ENCODE results near the gene FNDC3A.
"Not testable (repeated sequence)": the region's sequence is repeated elsewhere in the genome, so short reads cannot be mapped to it uniquely, and the experiment has no call there.

The FNDC3A gene

GRCh38 chr13:48994706-48995105 lies 19.0 kb downstream of the FNDC3A start:
- Mint-ChIP-seq H3K27me3 (no peaks in the 10 kb centered on the region), H3K4me3 (no peak overlapping the region), H3K36me3 (peaks cover 56% of the 10 kb centered on the region), H3K27ac (no peak overlapping the region), H3K9me3 (peaks cover 13% of the 10 kb centered on the region), H3K4me1 (peaks cover 34% of the 10 kb centered on the region)
- no peak for ATAC-seq

GRCh38 chr13:48998641-48999292 lies 23.1 kb downstream of the FNDC3A start:
- peaks cover 62% of the 10 kb centered on the region for H3K36me3 Mint-ChIP-seq
- no peak overlapping the region for H3K27ac Mint-ChIP-seq
- ATAC-seq, result no peak
- H3K4me1 Mint-ChIP-seq, result peaks cover 32% of the 10 kb centered on the region
- H3K9me3 Mint-ChIP-seq, result peaks cover 23% of the 10 kb centered on the region
- H3K27me3 Mint-ChIP-seq, result no peaks in the 10 kb centered on the region
- H3K4me3 Mint-ChIP-seq, result no peak overlapping the region

- ATAC-seq, result no peak
- Mint-ChIP-seq H3K27ac (no peak overlapping the region), H3K4me3 (no peak overlapping the region), H3K9me3 (peaks cover 23% of the 10 kb centered on the region), H3K4me1 (peaks cover 32% of the 10 kb centered on the region), H3K36me3 (peaks cover 62% of the 10 kb centered on the region), H3K27me3 (no peaks in the 10 kb centered on the region)
Observed at GRCh38 chr13:49000247-49000646, 24.5 kb downstream of the FNDC3A start.

- not testable (repeated sequence) for H3K4me1 Mint-ChIP-seq, H3K27ac Mint-ChIP-seq, H3K9me3 Mint-ChIP-seq, H3K4me3 Mint-ChIP-seq, H3K27me3 Mint-ChIP-seq, ATAC-seq
- peaks cover 43% of the 10 kb centered on the region for H3K36me3 Mint-ChIP-seq
Observed at GRCh38 chr13:49018986-49019635, 43.4 kb downstream of the FNDC3A start.

- no peak for ATAC-seq
- Mint-ChIP-seq H3K36me3 (peaks cover 46% of the 10 kb centered on the region), H3K27me3 (no peaks in the 10 kb centered on the region), H3K27ac (no peak overlapping the region), H3K9me3 (peaks cover 2% of the 10 kb centered on the region), H3K4me3 (no peak overlapping the region), H3K4me1 (no peaks in the 10 kb centered on the region)
Observed at GRCh38 chr13:49020328-49020727, 44.6 kb downstream of the FNDC3A start.

GRCh38 chr13:49020940-49021553 lies 45.3 kb downstream of the FNDC3A start:
- Mint-ChIP-seq H3K4me3 (no peak overlapping the region), H3K36me3 (peaks cover 49% of the 10 kb centered on the region)
- no peak for ATAC-seq

DNA sequence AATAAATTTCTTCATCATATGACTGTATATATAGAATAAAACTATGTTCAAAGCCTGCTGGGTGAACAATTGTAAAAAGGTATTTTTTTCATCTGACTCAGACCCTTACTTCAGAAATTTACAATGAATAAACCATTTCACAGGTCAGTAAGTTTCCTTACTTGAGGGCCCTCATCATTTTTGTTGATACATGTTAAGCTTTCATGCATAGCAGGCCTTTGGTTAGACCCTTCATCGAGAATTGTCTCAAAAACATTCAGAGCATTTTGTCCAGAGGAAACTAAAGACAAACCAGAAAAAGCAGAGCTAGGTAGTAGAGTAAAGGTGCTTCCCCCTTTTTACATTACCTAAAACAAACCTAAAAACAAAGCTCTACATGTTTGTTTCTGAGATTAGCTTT lies 46.2 kb downstream of the FNDC3A start:
- Mint-ChIP-seq H3K4me3 (no peak overlapping the region), H3K9me3 (peaks cover 2% of the 10 kb centered on the region), H3K27me3 (no peaks in the 10 kb centered on the region), H3K27ac (no peak overlapping the region), H3K4me1 (no peaks in the 10 kb centered on the region), H3K36me3 (peaks cover 54% of the 10 kb centered on the region)
- ATAC-seq, result no peak

More at GRCh38 chr13:49020940-49021553, 45.3 kb downstream of the FNDC3A start:
- Mint-ChIP-seq H3K27me3 (no peaks in the 10 kb centered on the region), H3K9me3 (peaks cover 2% of the 10 kb centered on the region), H3K4me1 (no peaks in the 10 kb centered on the region), H3K27ac (no peak overlapping the region)

DNA sequence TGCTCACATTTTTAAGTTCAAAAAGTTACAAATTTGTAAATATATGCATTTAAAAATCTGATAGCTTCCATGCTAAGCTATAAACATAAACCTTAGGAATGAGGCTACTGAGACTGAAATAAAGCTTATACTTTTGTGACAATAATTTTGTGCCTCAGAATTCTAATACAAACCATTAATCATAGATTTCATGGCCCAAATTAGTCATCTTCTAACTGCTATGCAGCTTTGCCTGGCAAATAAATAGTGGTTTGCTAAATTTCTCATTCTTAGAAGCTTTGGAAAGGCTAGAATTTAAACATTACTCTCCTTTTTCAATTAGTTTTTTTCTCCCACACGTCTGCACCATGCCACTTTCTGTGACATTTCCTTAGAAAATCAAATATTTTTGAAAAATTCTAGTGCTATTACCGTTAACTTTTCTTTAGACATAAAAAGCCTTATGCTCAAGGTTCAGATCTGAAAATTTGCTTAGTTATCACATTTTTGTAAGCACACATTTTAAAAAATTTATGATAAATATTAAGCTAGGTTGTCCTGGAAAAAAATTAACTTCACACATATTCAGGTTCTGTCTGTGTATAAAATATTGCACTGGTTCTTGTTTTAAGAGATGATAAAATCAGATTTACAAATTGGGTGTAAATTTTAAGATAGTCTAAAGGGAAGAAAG lies 46.9 kb downstream of the FNDC3A start:
- Mint-ChIP-seq H3K27me3 (no peaks in the 10 kb centered on the region), H3K27ac (no peak overlapping the region), H3K36me3 (peaks cover 54% of the 10 kb centered on the region), H3K9me3 (peaks cover 4% of the 10 kb centered on the region), H3K4me3 (no peak overlapping the region), H3K4me1 (no peaks in the 10 kb centered on the region)
- no peak for ATAC-seq

- no peaks in the 10 kb centered on the region for H3K27me3 Mint-ChIP-seq
- no peak for ATAC-seq
- no peak overlapping the region for H3K27ac Mint-ChIP-seq
- H3K4me3 Mint-ChIP-seq, result no peak overlapping the region
- peaks cover 6% of the 10 kb centered on the region for H3K9me3 Mint-ChIP-seq
- peaks cover 58% of the 10 kb centered on the region for H3K36me3 Mint-ChIP-seq
- H3K4me1 Mint-ChIP-seq, result no peaks in the 10 kb centered on the region
Observed at GRCh38 chr13:49023431-49023830, 47.7 kb downstream of the FNDC3A start.

- Mint-ChIP-seq H3K4me3 (no peak overlapping the region), H3K36me3 (peaks cover 59% of the 10 kb centered on the region), H3K9me3 (peaks cover 5% of the 10 kb centered on the region), H3K4me1 (no peaks in the 10 kb centered on the region), H3K27me3 (no peaks in the 10 kb centered on the region), H3K27ac (no peak overlapping the region)
- no peak for ATAC-seq
Observed at GRCh38 chr13:49026851-49027250, 51.1 kb downstream of the FNDC3A start.

- Mint-ChIP-seq H3K27ac (no peak overlapping the region), H3K27me3 (no peaks in the 10 kb centered on the region), H3K9me3 (peaks cover 5% of the 10 kb centered on the region), H3K4me3 (no peak overlapping the region), H3K4me1 (no peaks in the 10 kb centered on the region), H3K36me3 (peaks cover 48% of the 10 kb centered on the region)
- ATAC-seq, result no peak
Observed at GRCh38 chr13:49029570-49029969, 53.9 kb downstream of the FNDC3A start.

DNA sequence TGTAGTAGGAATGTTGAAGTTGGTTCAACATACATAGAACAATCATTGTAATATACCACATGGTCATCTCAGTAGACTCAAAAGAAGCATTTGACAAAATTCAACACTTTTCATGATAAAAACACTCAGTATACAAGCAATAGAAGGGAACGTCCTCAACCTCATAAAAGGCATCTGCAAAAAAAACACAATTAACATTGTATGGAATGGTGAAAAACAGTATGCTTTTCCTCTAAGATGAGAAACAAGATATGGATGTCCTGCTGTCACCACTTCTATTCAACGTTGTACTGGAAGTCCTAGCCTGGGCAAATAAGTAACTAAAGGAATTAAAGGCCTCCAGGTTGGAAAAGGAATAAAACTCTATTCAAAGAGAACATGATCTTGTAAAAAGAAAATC lies 54.5 kb downstream of the FNDC3A start:
- Mint-ChIP-seq H3K36me3 (peaks cover 44% of the 10 kb centered on the region), H3K27me3 (no peaks in the 10 kb centered on the region)

DNA sequence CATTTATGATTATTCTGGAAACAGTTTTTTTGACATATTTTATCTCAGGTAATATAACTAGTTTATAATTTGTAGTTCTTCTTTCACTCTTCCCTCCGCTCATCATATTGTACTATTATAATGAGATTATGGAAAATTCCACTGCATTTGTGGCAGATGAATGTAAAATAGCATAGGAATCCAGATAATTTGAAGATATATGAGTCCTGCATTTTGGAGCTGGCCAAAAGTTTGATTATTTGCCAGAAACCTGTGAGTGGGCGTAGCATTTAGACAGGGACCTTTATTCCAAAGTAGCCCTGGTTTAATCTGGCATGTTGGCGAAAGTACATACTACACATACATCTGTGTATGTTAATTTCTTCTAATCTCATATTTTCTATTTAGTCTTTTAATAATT lies 65.2 kb downstream of the FNDC3A start:
- no peaks in the 10 kb centered on the region for H3K4me1 Mint-ChIP-seq
- H3K9me3 Mint-ChIP-seq, result no peaks in the 10 kb centered on the region
- H3K4me3 Mint-ChIP-seq, result no peak overlapping the region
- H3K36me3 Mint-ChIP-seq, result peaks cover 59% of the 10 kb centered on the region
- H3K27ac Mint-ChIP-seq, result no peak overlapping the region
- no peaks in the 10 kb centered on the region for H3K27me3 Mint-ChIP-seq
- ATAC-seq, result no peak

More for the DNA sequence above, 54.5 kb downstream of the FNDC3A start:
- ATAC-seq, result no peak
- Mint-ChIP-seq H3K9me3 (peaks cover 5% of the 10 kb centered on the region), H3K4me3 (no peak overlapping the region), H3K4me1 (no peaks in the 10 kb centered on the region), H3K27ac (no peak overlapping the region)

DNA sequence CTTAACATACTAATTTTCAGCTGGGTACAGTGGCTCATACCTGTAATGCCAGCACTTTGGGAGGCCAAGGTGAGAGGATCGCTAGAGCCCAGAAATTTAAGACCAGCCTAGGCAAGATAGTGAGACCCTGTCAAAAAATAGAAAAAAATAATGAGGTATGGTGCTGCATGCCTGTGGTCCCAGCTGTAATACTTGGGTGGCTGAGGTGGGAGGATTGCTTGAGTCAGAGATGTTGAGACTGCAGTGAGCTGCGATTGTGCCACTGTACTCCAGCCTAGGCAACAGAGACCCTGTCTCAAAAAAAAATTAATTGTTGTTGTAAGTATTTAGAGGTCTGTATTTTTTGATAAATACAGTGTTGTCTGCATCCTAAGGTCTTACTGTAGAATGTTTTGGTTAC lies 66.8 kb downstream of the FNDC3A start:
- H3K9me3 Mint-ChIP-seq, result no peaks in the 10 kb centered on the region
- ATAC-seq, result no peak
- H3K4me1 Mint-ChIP-seq, result peaks cover 3% of the 10 kb centered on the region
- H3K27ac Mint-ChIP-seq, result no peak overlapping the region
- peaks cover 57% of the 10 kb centered on the region for H3K36me3 Mint-ChIP-seq
- H3K4me3 Mint-ChIP-seq, result no peak overlapping the region
- no peaks in the 10 kb centered on the region for H3K27me3 Mint-ChIP-seq

GRCh38 chr13:49044008-49044407 lies 68.3 kb downstream of the FNDC3A start:
- peaks cover 15% of the 10 kb centered on the region for H3K4me1 Mint-ChIP-seq
- no peak overlapping the region for H3K4me3 Mint-ChIP-seq
- ATAC-seq, result no peak
- no peak overlapping the region for H3K27ac Mint-ChIP-seq
- H3K36me3 Mint-ChIP-seq, result peaks cover 67% of the 10 kb centered on the region
- H3K9me3 Mint-ChIP-seq, result no peaks in the 10 kb centered on the region
- no peaks in the 10 kb centered on the region for H3K27me3 Mint-ChIP-seq

Measured in stimulated activated memory B cell treated with anti-CD40 and anti-IgM and Interleukin-4, amounts not matched to agents 10 μg/mL and 1 μg/mL and 100 μg/mL, for 72 hours (primary cell).